ENCODE measurements around the gene SERP1. TPM values are rescaled to one million over a fixed set of nuclear protein-coding genes. Genes with fewer than 3 reads are reported as not detected.

Gene SERP1
- total and polyA plus RNA-seq, 2 donors (not counting 3 experiments of a cell fraction or from before 2014, with no cell fraction given), result 81.7 to 103 TPM

GRCh38 chr3:150519026-150519425, 27.3 kb downstream of the SERP1 start:
- no peak for FAIRE-seq

More at GRCh38 chr3:150519026-150519425, 27.3 kb downstream of the SERP1 start:
- Histone ChIP-seq H2AFZ (ENCODE audit: low read depth, low read length) (no peak overlapping the region), H4K20me1 (replicated peaks; ENCODE audit: control insufficient read depth, extremely low read depth, insufficient read depth, low read length) (no peaks in the 10 kb centered on the region), H3K9me3 (replicated peaks; ENCODE audit: control insufficient read depth, insufficient read depth, low read length) (no peaks in the 10 kb centered on the region), H3K9me1 (replicated peaks; ENCODE audit: control insufficient read depth, extremely low read depth, insufficient read depth, low read length) (no peaks in the 10 kb centered on the region), H3K4me1 (ENCODE audit: control insufficient read depth, extremely low read depth, insufficient read depth, low read length) (no peaks in the 10 kb centered on the region), H3K79me2 (ENCODE audit: control insufficient read depth, insufficient read depth, low read length) (no peaks in the 10 kb centered on the region), H3K9ac (replicated peaks; ENCODE audit: extremely low read depth, insufficient read depth, low read length) (no peak overlapping the region), H3K4me3 (replicated peaks in 1 of 3; ENCODE audit: insufficient read depth in 1 of 3, low read depth in 1 of 3, low read length in 3 of 3) (no peak overlapping the region), H3K36me3 (ENCODE audit: control insufficient read depth in 2 of 2, extremely low read depth in 1 of 2, insufficient read depth in 2 of 2, low read length in 2 of 2) (no peaks in the 10 kb centered on the region), H3K27ac (ENCODE audit: insufficient read depth, low read depth, low read length) (no peak overlapping the region), H3K27me3 (ENCODE audit: control insufficient read depth in 2 of 2, insufficient read depth in 2 of 2, low read length in 2 of 2) (no peaks in the 10 kb centered on the region), H3K4me2 (ENCODE audit: insufficient read depth, low read length) (no peak overlapping the region)
- intact Hi-C loops (cut with micrococcal nuclease), result no loop called here
- dilution Hi-C loops (cut with MboI; ENCODE audit: extremely low pct_ligation_motif_present, low sequenced_read_pairs), result no loop called here
- ChIA-PET POLR2A (no interaction called here), CTCF (interaction anchor here (0.6 to 1.3 kb wide), 2 partner anchors 9 to 322 kb away, joined by 3 to 5 read pairs; no protein-coding TSS in a partner anchor)
- BruUV-seq (replicated peaks), result no TSS peak
- no peak for DNase-seq (ENCODE audit: low read depth, low spot score)
- no peak for TF ChIP-seq POLR2AphosphoS5 (IDR thresholded peaks at IDR 0.05; ENCODE audit: insufficient read depth, low read depth, low read length)
- no peak for TF ChIP-seq FOS (IDR thresholded peaks at IDR 0.05; ENCODE audit: borderline replicate concordance, insufficient read depth, low read length)
- TF ChIP-seq EZH2 (IDR thresholded peaks at IDR 0.05; ENCODE audit: borderline replicate concordance, low read depth, low read length, severe bottlenecking), result no peak
- TF ChIP-seq GATA2 (IDR thresholded peaks at IDR 0.05; ENCODE audit: insufficient read depth, insufficient read length, low read depth, low read length), result no peak
- TF ChIP-seq MYC (IDR thresholded peaks at IDR 0.05; ENCODE audit: low read depth, low read length), result no peak
- TF ChIP-seq JUN (IDR thresholded peaks at IDR 0.05; ENCODE audit: borderline replicate concordance, insufficient read depth, insufficient read length, low read depth), result no peak
- TF ChIP-seq CTCF (IDR thresholded peaks at IDR 0.05; ENCODE audit: extremely low read depth in 1 of 2, insufficient read depth in 1 of 2, low read depth in 1 of 2, low read length in 2 of 2), result no peak
- TF ChIP-seq POLR2A (IDR thresholded peaks at IDR 0.05; ENCODE audit: low read depth, low read length), result no peak
- no peak for TF ChIP-seq MAX (IDR thresholded peaks at IDR 0.05; ENCODE audit: insufficient read depth, insufficient read length)
